Bronchial epithelial cell (primary cell): Measurements from ENCODE around the gene CELF2. TPM values are rescaled to one million over a fixed set of nuclear protein-coding genes. Genes with fewer than 3 reads are reported as not detected.

Experiments used
- DNase-seq: peaks from one replicate; pipeline ENCODE4 v3.0.0-alpha.2; 2010; ENCODE audit warnings: low read depth
- FAIRE-seq: peaks from 2 replicates; lab custom pipeline; 2011; peaks lifted over from hg19 to GRCh38; lab: Jason Lieb, UNC
- H3K27me3 ChIP-seq: 2 replicates; pipeline ENCODE4 v1.5.1; 2011; ENCODE audit warnings: low read length; ENCODE audit not compliant: control insufficient read depth, insufficient read depth
- H3K36me3 ChIP-seq: 2 replicates; pipeline ENCODE4 v1.5.1; 2011; ENCODE audit warnings: low read length; ENCODE audit not compliant: control insufficient read depth, insufficient read depth
- H3K4me3 ChIP-seq: 2 replicates; pipeline ENCODE4 v1.5.1; 2011; ENCODE audit warnings: mild to moderate bottlenecking, low read depth, low read length, control low read depth
- CTCF ChIP-seq: IDR thresholded peaks from 2 replicates; pipeline ENCODE4 v1.5.1; 2011; ENCODE audit warnings: mild to moderate bottlenecking, moderate library complexity, low read length, control low read depth, inconsistent platforms; ENCODE audit not compliant: insufficient read depth, severe bottlenecking
- total RNA-seq: library from RNA; depleted of rRNA; stranded (reverse); fragments of >200 nt; gene quantifications from 2 replicates; pipeline ENCODE4 v1.2.1, GENCODE V29; 2014

CELF2 gene
- total RNA-seq, 1 donor from 2014 or later: 2.1 TPM

DNA sequence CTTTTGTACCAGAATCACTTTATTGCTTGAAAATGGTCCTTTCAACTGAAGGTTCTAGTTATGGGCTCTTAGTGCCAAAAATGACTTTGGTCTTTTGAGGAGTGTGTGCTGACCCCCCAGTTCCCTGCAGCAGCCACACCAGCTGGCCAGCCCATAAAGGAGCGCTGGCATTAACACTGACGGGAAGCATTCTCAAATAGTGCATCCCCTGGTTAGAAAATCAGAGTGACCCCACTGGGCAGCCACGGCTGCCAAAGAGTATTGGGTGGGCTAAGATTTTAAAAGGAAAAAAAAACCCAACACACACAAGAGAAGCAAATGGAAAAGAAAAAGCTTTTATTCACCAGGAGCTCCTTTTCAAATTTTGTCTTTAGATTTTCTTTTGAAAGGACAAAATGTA lies 199.8 kb downstream of the CELF2 start:
- DNase-seq: no peak
- H3K4me3 ChIP-seq: no peak overlapping the region
- no peak for FAIRE-seq
- no peak for TF ChIP-seq CTCF
- H3K27me3 ChIP-seq: no peaks in the 10 kb centered on the region
- H3K36me3 ChIP-seq: no peaks in the 10 kb centered on the region

DNA sequence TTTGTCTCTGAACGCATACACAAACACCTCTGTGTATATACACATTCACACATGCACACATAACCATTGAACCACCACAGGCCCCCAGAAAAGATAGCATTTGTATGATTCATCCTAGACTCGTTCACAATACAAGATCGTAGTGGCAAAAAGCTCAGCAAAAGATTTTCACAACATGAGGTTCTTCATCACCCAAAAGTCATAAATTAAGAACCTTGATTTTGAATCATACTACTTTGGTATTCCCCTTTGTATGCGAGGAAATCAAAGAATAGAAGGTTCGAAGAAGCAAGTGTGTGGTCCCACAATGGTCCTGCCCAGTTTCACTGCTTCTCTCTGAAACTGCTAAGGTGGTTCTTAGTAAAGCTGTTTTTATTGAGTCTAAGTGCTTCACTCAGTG lies 200.7 kb downstream of the CELF2 start:
- FAIRE-seq (no peak), DNase-seq (no peak)
- H3K36me3 ChIP-seq: no peaks in the 10 kb centered on the region
- H3K27me3 ChIP-seq: no peaks in the 10 kb centered on the region
- no peak for TF ChIP-seq CTCF
- H3K4me3 ChIP-seq: no peak overlapping the region

DNA sequence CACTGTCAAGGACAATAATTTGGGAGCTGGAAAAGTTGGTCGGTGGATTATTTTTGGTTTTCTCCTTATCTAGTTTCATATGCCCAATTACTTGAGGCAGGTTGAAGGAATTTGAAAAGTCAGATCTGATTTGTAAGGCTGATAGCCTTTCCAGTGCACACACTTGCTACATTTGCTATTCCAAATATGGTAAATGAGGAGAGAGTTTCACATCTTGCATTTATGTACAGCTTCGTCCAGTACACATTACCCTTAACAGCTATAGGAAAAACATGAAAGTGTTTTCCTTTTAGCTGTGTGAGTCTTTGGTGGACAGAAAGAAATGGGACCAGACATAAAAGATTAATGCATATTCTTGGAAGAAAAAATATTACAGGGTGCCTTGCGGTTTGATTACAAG lies 201.8 kb downstream of the CELF2 start:
- FAIRE-seq (no peak), DNase-seq (no peak)
- no peaks in the 10 kb centered on the region for H3K36me3 ChIP-seq
- H3K4me3 ChIP-seq: no peak overlapping the region
- H3K27me3 ChIP-seq: no peaks in the 10 kb centered on the region
- no peak for TF ChIP-seq CTCF

DNA sequence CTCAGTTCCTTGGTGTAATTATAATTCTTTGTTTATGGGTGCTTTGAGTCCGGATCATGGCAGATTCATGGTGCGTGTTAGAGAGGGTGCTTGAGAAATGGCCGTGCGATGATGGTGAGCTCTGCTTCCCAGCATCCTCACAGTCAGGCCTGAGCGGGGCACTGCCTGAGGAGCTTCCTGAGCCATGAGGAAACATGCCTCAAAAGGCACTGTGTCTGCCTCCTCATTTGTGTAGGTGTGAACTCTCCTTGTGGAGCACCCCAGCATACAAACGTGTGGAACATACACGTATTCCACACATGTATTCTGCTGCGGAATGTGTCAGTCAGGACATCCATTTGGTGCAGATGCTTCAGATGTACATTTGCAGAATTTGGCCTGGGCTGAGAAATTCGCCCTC lies 205.4 kb downstream of the CELF2 start:
- FAIRE-seq (no peak), DNase-seq (no peak)
- TF ChIP-seq CTCF: no peak
- no peaks in the 10 kb centered on the region for H3K36me3 ChIP-seq
- H3K27me3 ChIP-seq: no peaks in the 10 kb centered on the region
- H3K4me3 ChIP-seq: no peak overlapping the region

GRCh38 chr10:11223507-11224140 lies 206.0 kb downstream of the CELF2 start:
- no peak for FAIRE-seq
- Histone ChIP-seq H3K27me3 (no peaks in the 10 kb centered on the region), H3K4me3 (no peak overlapping the region), H3K36me3 (no peaks in the 10 kb centered on the region)
- no peak for TF ChIP-seq CTCF
- DNase-seq: no peak

DNA sequence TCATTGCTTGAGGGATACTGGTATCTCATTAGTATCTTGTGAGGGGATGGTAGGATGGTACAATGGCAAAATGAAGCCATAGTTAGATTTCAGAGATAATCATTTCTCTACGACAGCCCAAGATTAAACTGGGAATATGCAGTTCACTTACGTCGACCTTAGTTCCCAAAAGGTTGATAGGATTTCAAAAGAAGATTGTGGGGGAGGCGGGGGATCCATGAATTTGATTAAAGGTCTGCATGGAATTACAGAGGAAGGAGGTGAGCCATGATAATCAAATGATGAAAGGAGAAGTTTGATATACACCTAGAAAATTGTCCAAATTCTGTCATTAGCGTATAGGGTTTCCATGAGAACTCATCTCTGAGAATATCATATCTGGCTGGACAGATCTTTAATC lies 206.6 kb downstream of the CELF2 start:
- no peak for FAIRE-seq
- Histone ChIP-seq H3K36me3 (no peaks in the 10 kb centered on the region), H3K27me3 (no peaks in the 10 kb centered on the region), H3K4me3 (no peak overlapping the region)
- DNase-seq: no peak
- no peak for TF ChIP-seq CTCF
